GM06990 (cell line): Measurements from ENCODE around the gene KCTD12.

Source experiments
- DNase-seq: peaks from one replicate; pipeline ENCODE4 v3.0.0-alpha.2; 2011; ENCODE audit not compliant: insufficient read length; ENCODE audit errors: extremely low read depth
- H3K27me3 ChIP-seq: replicated peaks from 2 replicates; pipeline ENCODE4 v1.6.0; 2011; ENCODE audit warnings: low read length; ENCODE audit not compliant: control insufficient read depth, insufficient read depth
- H3K36me3 ChIP-seq: 2 replicates; pipeline ENCODE4 v1.5.1; 2011; ENCODE audit warnings: low read length; ENCODE audit not compliant: control insufficient read depth, insufficient read depth
- H3K4me3 ChIP-seq: replicated peaks from 2 replicates; pipeline ENCODE4 v1.5.1; 2011; ENCODE audit warnings: low read depth, mild to moderate bottlenecking, control low read depth, low read length
- CTCF ChIP-seq: IDR thresholded peaks from 2 replicates; pipeline ENCODE4 v1.5.1; 2011; ENCODE audit warnings: low read length, control low read depth, mild to moderate bottlenecking, inconsistent platforms; ENCODE audit not compliant: insufficient read depth, poor library complexity, severe bottlenecking

The KCTD12 gene

GRCh38 chr13:76886292-76887075 is at the start of gene KCTD12:
Gene KCTD12, minus strand, starts transcription at chr13:76886405. Its CDS starts 257 bp downstream, at chr13:76886148.
- TF ChIP-seq CTCF, result no peak
- Histone ChIP-seq H3K4me3 (peak within 1 kb of the TSS; percentile 70), H3K27me3 (no peaks in the 10 kb centered on the region; the same call in 1 of the 2 replicates), H3K36me3 (no peaks in the 10 kb centered on the region)
- DNase-seq, result peak; percentile 93

- no peaks in the 10 kb centered on the region for H3K27me3 ChIP-seq
- DNase-seq, result no peak
- no peak overlapping the region for H3K4me3 ChIP-seq
- no peaks in the 10 kb centered on the region for H3K36me3 ChIP-seq
- TF ChIP-seq CTCF, result no peak
These were observed 48.5 kb upstream of the KCTD12 start for GRCh38 chr13:76934671-76935070.

GRCh38 chr13:76932076-76932475 is 45.9 kb upstream of the KCTD12 start:
- Histone ChIP-seq H3K36me3 (no peaks in the 10 kb centered on the region), H3K27me3 (no peaks in the 10 kb centered on the region), H3K4me3 (no peak overlapping the region)
- TF ChIP-seq CTCF, result no peak
- no peak for DNase-seq

GRCh38 chr13:76929851-76930374 is 43.7 kb upstream of the KCTD12 start:
- no peak for TF ChIP-seq CTCF
- no peaks in the 10 kb centered on the region for H3K36me3 ChIP-seq
- no peak for DNase-seq

GRCh38 chr13:76929320-76929719 is 43.1 kb upstream of the KCTD12 start:
- Histone ChIP-seq H3K4me3 (no peak overlapping the region), H3K27me3 (no peaks in the 10 kb centered on the region), H3K36me3 (no peaks in the 10 kb centered on the region)
- TF ChIP-seq CTCF, result no peak
- no peak for DNase-seq

More at GRCh38 chr13:76929851-76930374, 43.7 kb upstream of the KCTD12 start:
- H3K4me3 ChIP-seq, result no peak overlapping the region
- no peaks in the 10 kb centered on the region for H3K27me3 ChIP-seq
